NOMO-1 treated with DMSO at 0.1 percent for 48 hours (cell line): ENCODE results near the gene KCNN3.

Source experiments
- DNase-seq: peaks from one replicate; lab custom pipeline; 2025; ENCODE audit not compliant: unreplicated experiment; lab: John Stamatoyannopoulos, UW

KCNN3 gene

GRCh38 chr1:154819628-154820590 lies 50.2 kb downstream of the KCNN3 start:
- DNase-seq: peak; percentile 80

GRCh38 chr1:154818911-154819310 lies 51.2 kb downstream of the KCNN3 start:
- no peak for DNase-seq

GRCh38 chr1:154816937-154817336 lies 53.1 kb downstream of the KCNN3 start:
- DNase-seq: no peak

- no peak for DNase-seq
Observed at GRCh38 chr1:154816369-154816768, 53.7 kb downstream of the KCNN3 start.

- no peak for DNase-seq
Observed at GRCh38 chr1:154813846-154814505, 56.1 kb downstream of the KCNN3 start.

GRCh38 chr1:154813300-154813816 lies 56.7 kb downstream of the KCNN3 start:
- DNase-seq: no peak

- no peak for DNase-seq
Observed at GRCh38 chr1:154812877-154813276, 57.2 kb downstream of the KCNN3 start.

- DNase-seq: no peak
Observed at GRCh38 chr1:154810571-154810970, 59.5 kb downstream of the KCNN3 start.

- DNase-seq: peak; percentile 4
Observed at GRCh38 chr1:154809436-154810413, 60.4 kb downstream of the KCNN3 start.

GRCh38 chr1:154808909-154809262 lies 61.2 kb downstream of the KCNN3 start:
- no peak for DNase-seq

- no peak for DNase-seq
Observed at GRCh38 chr1:154808261-154808908, 61.7 kb downstream of the KCNN3 start.

GRCh38 chr1:154807048-154807591 lies 63.0 kb downstream of the KCNN3 start:
- DNase-seq: peak; percentile 4

- DNase-seq: no peak
Observed at GRCh38 chr1:154806333-154806732, 63.7 kb downstream of the KCNN3 start.

- DNase-seq: no peak
Observed at GRCh38 chr1:154802982-154803920, 66.8 kb downstream of the KCNN3 start.

GRCh38 chr1:154802336-154802969 lies 67.6 kb downstream of the KCNN3 start:
- no peak for DNase-seq

- no peak for DNase-seq
Observed at GRCh38 chr1:154801234-154802011, 68.7 kb downstream of the KCNN3 start.

- DNase-seq: no peak
Observed at GRCh38 chr1:154799188-154799587, 70.9 kb downstream of the KCNN3 start.

GRCh38 chr1:154798645-154799044 lies 71.4 kb downstream of the KCNN3 start:
- DNase-seq: no peak
